GM23248 (cell line): ENCODE measurements around the gene PCDHGA7.

Source experiments
- EZH2 ChIP-seq: fragments of 200-600 bp; sonication (generic); IDR thresholded peaks from 2 replicates; pipeline ENCODE4 v1.6.1; 2018; ENCODE audit warnings: antibody characterized with exemption, mild to moderate bottlenecking; ENCODE audit not compliant: insufficient read depth, poor library complexity, severe bottlenecking
- EZH2phosphoT487 ChIP-seq: fragments of 200-600 bp; sonication (generic); IDR thresholded peaks from 2 replicates; pipeline ENCODE4 v1.6.1; 2018; ENCODE audit warnings: antibody characterized with exemption, moderate library complexity, mild to moderate bottlenecking, low read depth; ENCODE audit not compliant: insufficient read depth

DNA sequence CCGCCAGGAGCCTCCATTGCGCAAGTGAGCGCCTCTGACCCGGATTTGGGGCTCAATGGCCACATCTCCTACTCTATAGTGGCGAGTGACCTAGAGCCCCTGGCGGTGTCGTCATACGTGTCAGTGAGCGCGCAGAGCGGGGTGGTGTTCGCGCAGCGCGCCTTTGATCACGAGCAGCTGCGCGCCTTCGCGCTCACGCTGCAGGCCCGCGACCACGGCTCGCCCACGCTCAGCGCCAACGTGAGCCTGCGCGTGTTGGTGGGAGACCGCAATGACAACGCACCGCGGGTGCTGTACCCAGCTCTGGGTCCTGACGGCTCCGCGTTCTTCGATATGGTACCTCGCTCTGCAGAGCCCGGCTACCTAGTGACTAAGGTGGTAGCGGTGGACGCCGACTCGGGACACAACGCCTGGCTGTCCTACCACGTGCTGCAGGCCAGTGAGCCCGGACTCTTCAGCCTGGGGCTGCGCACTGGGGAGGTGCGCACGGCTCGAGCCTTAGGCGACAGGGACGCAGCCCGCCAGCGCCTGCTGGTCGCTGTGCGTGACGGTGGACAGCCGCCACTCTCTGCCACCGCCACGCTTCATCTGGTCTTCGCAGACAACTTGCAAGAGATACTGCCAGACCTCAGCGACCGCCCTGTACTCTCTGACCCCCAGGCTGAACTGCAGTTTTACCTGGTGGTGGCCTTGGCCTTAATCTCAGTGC, 27.2 kb downstream of the PCDHGA7 start:
- TF ChIP-seq EZH2 (no peak), EZH2phosphoT487 (no peak)
